HG02610 (cell line): ENCODE data around the gene RGS2.

ENCODE experiments used
- ATAC-seq: cut with Tn5 transposase; IDR thresholded peaks from one replicate; pipeline ENCODE4 v1.9.1; 2021; ENCODE audit warnings: mild to moderate bottlenecking, moderate library complexity; ENCODE audit not compliant: unreplicated experiment

Gene RGS2

GRCh38 chr1:192826791-192827546 lies 18.1 kb downstream of the RGS2 start:
- no peak for ATAC-seq

DNA sequence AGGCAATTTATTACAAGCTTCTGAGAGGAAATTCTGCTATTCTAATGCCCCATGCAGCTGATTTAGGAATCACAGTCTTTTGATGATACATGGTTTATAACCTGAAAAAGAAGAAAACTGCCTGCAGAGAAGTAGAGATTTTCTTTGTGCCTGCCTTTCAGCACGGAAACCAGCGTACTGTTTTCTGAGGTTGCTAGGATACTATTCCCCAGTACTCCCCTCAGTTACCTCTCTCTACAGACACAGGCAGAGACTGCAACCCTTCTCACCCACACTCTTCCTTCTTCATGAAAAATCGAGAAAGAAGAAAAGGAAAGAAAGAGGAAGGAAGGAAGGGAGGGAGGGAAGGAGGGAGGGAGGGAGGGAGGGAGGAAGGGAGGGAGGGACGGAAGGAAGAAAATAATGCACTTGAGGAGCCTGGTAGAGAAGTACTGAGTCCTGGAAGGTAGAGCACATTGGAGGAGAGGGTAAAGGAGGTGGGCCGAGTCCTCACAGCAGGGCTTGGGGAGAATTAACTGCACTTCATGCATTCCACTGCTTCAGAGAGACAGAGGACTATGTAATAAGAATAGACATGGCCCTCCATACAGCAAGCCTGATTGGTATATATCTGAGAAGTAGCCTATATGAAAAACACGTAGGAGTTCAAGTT lies 21.9 kb downstream of the RGS2 start:
- ATAC-seq: no peak

DNA sequence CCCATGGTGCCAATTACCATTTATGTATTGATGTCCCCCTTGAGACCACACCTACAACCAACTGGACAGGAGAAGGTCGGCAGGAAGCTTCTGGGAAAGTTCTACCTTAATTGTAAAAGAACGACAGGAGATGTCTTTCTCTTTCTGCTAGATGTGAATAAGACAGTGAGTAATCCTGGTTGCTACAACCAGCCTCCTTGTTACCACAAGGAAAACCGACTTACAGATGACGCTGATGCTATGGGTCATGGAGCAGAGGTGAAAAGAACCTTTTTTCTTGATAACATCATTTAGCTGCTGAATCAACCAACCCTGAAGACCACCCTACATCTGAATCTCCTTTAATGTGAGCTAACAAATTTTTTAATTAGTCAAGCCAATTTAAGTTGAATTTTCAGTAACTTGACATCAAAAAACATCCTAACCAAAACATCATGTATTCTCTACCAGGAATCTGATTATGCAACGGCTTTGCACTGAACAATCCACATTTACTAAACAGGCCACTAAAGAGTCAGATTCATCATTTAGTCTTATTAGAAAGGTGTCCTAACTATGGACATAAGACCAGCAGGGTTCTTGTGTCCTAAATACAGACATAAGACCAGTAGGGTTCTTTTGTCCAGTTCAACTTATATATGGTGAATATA lies 23.0 kb downstream of the RGS2 start:
- ATAC-seq: no peak

- no peak for ATAC-seq
Measured at GRCh38 chr1:192832492-192832891, 23.7 kb downstream of the RGS2 start.

- ATAC-seq: no peak
Measured at GRCh38 chr1:192835116-192835515, 26.3 kb downstream of the RGS2 start.

- no peak for ATAC-seq
Measured at GRCh38 chr1:192839162-192840066, 30.6 kb downstream of the RGS2 start.

- ATAC-seq: no peak
Measured at GRCh38 chr1:192844360-192844759, 35.5 kb downstream of the RGS2 start.

DNA sequence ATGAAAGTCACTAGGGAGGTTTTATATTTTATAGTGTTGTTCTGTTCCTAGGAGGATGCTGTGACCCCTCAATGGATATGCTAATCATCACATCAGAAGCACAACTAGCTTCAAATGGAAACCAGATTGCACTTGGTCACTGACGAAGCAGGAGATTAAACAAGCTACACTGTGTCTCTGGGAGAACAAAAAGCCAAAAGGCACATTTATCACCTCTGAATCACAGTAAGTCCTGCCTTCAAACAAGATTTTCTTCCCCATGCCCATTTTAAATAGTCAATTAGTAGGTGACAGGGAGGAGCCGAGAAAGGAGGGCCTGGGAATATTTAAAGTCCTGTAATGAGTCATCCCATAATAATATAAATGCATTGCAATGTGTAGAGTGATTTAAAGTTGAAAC lies 38.1 kb downstream of the RGS2 start:
- no peak for ATAC-seq

GRCh38 chr1:192849011-192849410 lies 40.2 kb downstream of the RGS2 start:
- no peak for ATAC-seq

DNA sequence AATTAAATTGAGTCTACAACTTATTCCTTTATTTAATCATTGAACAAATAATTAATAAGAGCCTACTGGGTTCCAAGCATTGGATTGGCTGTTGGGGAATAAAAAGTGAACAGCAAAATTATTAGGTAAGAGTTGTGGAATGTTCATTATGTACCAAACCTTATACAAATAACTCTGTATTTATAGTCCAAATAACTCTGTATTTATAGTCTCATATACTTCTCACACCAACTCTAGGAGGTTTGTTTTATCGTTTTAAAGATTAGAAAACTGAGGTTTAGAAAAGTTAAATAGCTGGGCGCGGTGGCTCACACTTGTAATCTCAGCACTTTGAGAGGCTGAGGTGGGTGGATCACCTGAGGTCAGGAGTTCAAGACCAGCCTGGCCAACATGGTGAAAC lies 40.6 kb downstream of the RGS2 start:
- ATAC-seq: no peak

DNA sequence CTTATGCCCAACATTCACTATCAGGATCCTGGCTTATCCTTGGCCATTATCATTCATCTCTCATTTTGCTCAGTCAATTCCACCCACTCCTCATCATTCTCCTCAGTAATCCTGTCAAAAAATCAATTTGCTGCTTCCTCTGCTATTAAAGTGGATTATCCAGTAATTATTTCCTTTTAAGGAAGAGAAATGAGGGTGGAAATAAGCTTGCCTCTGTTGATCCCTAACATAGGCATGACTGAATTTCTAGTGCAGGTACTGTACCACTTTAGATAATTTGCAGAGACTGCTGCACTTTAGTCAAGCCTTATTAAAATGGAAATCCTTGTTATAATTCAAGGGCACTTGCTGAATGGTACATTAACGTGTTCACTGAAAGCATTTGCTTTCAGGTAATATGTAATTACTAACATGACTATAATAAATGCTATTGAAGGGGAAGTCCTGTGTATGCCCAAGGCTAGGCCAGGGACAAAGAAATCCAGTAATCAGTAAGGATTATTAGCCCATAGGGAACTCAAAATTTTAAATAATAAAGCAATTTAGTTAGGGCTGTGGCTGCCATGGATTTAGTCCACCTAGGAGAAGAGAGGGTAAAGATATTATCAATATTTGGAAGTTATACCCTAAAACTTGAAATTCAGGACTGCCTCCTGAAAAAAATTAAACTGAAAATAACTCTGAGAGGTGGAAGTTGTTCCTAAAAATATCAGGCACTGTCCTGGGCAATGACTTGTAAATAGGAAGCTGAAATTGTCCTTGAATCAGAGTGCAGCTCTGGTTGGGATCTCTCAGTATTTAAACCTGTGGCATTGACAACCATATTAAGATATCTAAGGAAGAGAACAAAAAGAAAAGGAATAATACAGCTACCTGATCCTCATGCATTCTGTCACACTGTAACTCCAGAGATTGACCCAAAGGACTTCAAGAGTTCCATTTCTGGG lies 43.4 kb downstream of the RGS2 start:
- no peak for ATAC-seq

GRCh38 chr1:192858456-192858855 lies 49.6 kb downstream of the RGS2 start:
- no peak for ATAC-seq

- ATAC-seq: no peak
Measured at GRCh38 chr1:192859808-192860207, 51.0 kb downstream of the RGS2 start.

DNA sequence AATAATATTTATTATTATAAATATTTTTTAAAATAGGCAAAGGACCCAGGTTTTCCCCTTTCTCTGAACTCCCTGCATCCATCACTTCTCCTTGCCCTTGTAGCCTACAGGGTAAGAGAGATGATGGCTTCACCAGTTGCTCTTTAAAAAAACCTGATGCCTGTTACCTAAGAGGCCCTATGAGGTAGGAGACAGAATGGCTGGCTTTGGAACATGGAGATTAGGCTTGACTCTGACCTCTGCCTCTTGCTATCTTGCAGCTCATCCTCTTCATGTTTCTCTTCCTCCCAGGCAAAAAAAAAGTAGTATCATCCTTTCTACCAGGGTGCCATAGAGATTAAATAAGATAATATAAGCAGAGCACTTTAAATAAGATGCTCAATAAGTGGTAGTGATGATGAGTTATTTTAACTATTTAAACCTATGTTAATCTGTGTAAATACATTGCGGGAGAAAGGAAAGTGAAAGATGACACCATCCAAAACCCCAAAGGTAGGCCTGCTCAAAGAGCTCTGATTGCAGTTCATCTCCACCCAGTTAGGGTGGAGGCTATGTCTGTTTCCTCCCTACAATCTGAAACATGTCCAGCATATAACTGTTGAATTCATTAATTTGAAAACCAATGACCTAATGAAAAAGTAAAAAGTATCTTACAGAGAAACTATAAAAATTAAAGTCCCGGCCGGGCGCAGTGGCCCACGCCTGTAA lies 51.8 kb downstream of the RGS2 start:
- ATAC-seq: no peak

DNA sequence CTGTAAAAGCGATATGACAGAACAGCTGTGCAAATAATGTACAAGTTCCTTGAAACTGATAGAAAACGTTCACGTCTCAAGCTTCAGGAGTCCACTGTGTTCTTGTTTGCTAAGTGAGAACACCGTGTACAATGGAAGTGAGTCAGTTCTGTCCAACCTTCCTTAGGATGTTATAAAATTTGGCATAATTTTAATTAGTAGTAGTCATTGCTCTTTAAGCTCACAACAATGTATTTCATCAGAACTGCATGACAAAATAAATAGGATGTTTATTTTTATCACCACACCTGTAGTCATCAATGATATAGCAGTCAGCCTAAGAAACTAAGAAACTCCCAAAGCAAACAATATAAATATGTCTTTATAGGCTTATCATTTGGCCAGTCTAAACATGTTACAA lies 53.0 kb downstream of the RGS2 start:
- ATAC-seq: no peak
